Endodermal cell (in vitro differentiated cells): ENCODE data around the gene ALDH8A1. TPM values are rescaled to one million over a fixed set of nuclear protein-coding genes. Genes with fewer than 3 reads are reported as not detected.

Experiments used
- DNase-seq: peaks from one replicate; pipeline ENCODE4 v3.0.0-alpha.2; 2017
- H3K27ac ChIP-seq: 2 replicates; pipeline ENCODE4 v1.5.1; 2013; ENCODE audit warnings: mild to moderate bottlenecking, low read depth, low read length, moderate library complexity
- H3K27me3 ChIP-seq: 2 replicates; pipeline ENCODE4 v1.6.1; 2013; ENCODE audit warnings: mild to moderate bottlenecking, low read length, moderate library complexity; ENCODE audit not compliant: insufficient read depth, control insufficient read depth, poor library complexity, severe bottlenecking
- H3K36me3 ChIP-seq: 2 replicates; pipeline ENCODE4 v1.7.0; 2013; ENCODE audit warnings: mild to moderate bottlenecking, low read length, moderate library complexity; ENCODE audit not compliant: control insufficient read depth, insufficient read depth
- H3K4me1 ChIP-seq: one replicate; pipeline ENCODE4 v1.7.0; 2013; ENCODE audit warnings: low read length; ENCODE audit not compliant: control insufficient read depth, insufficient read depth
- H3K4me3 ChIP-seq: 2 replicates; pipeline ENCODE4 v1.5.1; 2013; ENCODE audit warnings: mild to moderate bottlenecking, low read length, moderate library complexity
- H3K9ac ChIP-seq: 2 replicates; pipeline ENCODE4 v1.6.1; 2013; ENCODE audit warnings: mild to moderate bottlenecking, low read length, moderate library complexity; ENCODE audit not compliant: poor library complexity, severe bottlenecking; ENCODE audit errors: extremely low read depth
- H3K9me3 ChIP-seq: 2 replicates; pipeline ENCODE4 v1.6.1; 2013; ENCODE audit warnings: mild to moderate bottlenecking, low read length, moderate library complexity; ENCODE audit not compliant: control insufficient read depth
- H3K27ac Mint-ChIP-seq: 2 replicates; pipeline ENCODE4 v1.8.0; 2020; ENCODE audit warnings: mixed read lengths
- H3K27me3 Mint-ChIP-seq: 2 replicates; pipeline ENCODE4 v1.8.0; 2021; ENCODE audit warnings: mild to moderate bottlenecking, mixed read lengths; ENCODE audit not compliant: insufficient read depth
- H3K36me3 Mint-ChIP-seq: 2 replicates; pipeline ENCODE4 v1.8.0; 2020; ENCODE audit warnings: low read depth, mixed read lengths
- H3K4me1 Mint-ChIP-seq: 2 replicates; pipeline ENCODE4 v1.8.0; 2020; ENCODE audit warnings: mixed read lengths
- H3K4me3 Mint-ChIP-seq: 2 replicates; pipeline ENCODE4 v1.8.0; 2020; ENCODE audit warnings: mild to moderate bottlenecking, moderate library complexity, mixed read lengths
- H3K9me3 Mint-ChIP-seq: 2 replicates; pipeline ENCODE4 v1.8.0; 2020; ENCODE audit warnings: mild to moderate bottlenecking, mixed read lengths
- CTCF ChIP-seq: fragments of 200-600 bp; sonication (generic); conservative IDR thresholded peaks from 2 replicates; pipeline ENCODE4 v1.5.0; 2021; ENCODE audit warnings: antibody characterized with exemption, mild to moderate bottlenecking
- WGBS, 2 experiments: methylation state at CpG; one replicate each; pipeline versions ENCODE4 v1.1.5 to v1.1.7; 2013; ENCODE audit warnings: missing lambda C conversion rate in 2 of 2, mixed read lengths in 1 of 2; ENCODE audit not compliant: insufficient coverage in 1 of 2, insufficient read length in 1 of 2; 5-methylcytosine and 5-hydroxymethylcytosine counted together
- total RNA-seq, 2 donors: library from RNA; stranded (reverse); fragmentation: NEBNext Ultra II Directional in 1 of 2; extraction: Animal tissue kit (Norgen Biotek cat#: 25700) in 1 of 2; gene quantifications; 2 replicates in 1 of 2; 3 replicates in 1 of 2; pipeline ENCODE4 v1.2.1, GENCODE V29; 2021

ALDH8A1 gene
- total RNA-seq, 2 donors from 2014 or later: not detected

- no peaks in the 10 kb centered on the region for H3K9me3 ChIP-seq
- no peaks in the 10 kb centered on the region for H3K27me3 Mint-ChIP-seq
- H3K27me3 ChIP-seq: no peaks in the 10 kb centered on the region
- H3K36me3 ChIP-seq: no peaks in the 10 kb centered on the region
- no peaks in the 10 kb centered on the region for H3K36me3 Mint-ChIP-seq
- no peak overlapping the region for H3K27ac ChIP-seq
- no peak for DNase-seq
- TF ChIP-seq CTCF: no peak
- no peak overlapping the region for H3K9ac ChIP-seq
- H3K4me1 Mint-ChIP-seq: no peaks in the 10 kb centered on the region
- H3K4me3 Mint-ChIP-seq: no peak overlapping the region
- H3K4me1 ChIP-seq: no peaks in the 10 kb centered on the region
- no peak overlapping the region for H3K4me3 ChIP-seq
- H3K9me3 Mint-ChIP-seq: no peaks in the 10 kb centered on the region
- H3K27ac Mint-ChIP-seq: no peak overlapping the region
Observed at GRCh38 chr6:134948142-134948541, 1.8 kb downstream of the ALDH8A1 start.

- no peaks in the 10 kb centered on the region for H3K27me3 ChIP-seq
- no peaks in the 10 kb centered on the region for H3K36me3 ChIP-seq
- H3K4me1 ChIP-seq: no peaks in the 10 kb centered on the region
- Mint-ChIP-seq H3K27me3 (no peaks in the 10 kb centered on the region), H3K4me1 (no peaks in the 10 kb centered on the region), H3K36me3 (no peaks in the 10 kb centered on the region), H3K4me3 (no peak overlapping the region), H3K27ac (no peak overlapping the region), H3K9me3 (no peaks in the 10 kb centered on the region)
- no peak overlapping the region for H3K9ac ChIP-seq
- no peak for DNase-seq
- no peak overlapping the region for H3K4me3 ChIP-seq
- no peak overlapping the region for H3K27ac ChIP-seq
- H3K9me3 ChIP-seq: no peaks in the 10 kb centered on the region
- TF ChIP-seq CTCF: no peak
Observed at GRCh38 chr6:134945045-134945444, 4.9 kb downstream of the ALDH8A1 start.

- H3K36me3 Mint-ChIP-seq: no peaks in the 10 kb centered on the region
- no peaks in the 10 kb centered on the region for H3K27me3 Mint-ChIP-seq
- 96 to 97% methylated on average over 8 to 9 of the region's 9 CpGs for WGBS, 2 experiments
- no peak overlapping the region for H3K4me3 Mint-ChIP-seq
- no peak for DNase-seq
- H3K9ac ChIP-seq: no peak overlapping the region
- H3K27ac Mint-ChIP-seq: no peak overlapping the region
- no peak overlapping the region for H3K4me3 ChIP-seq
- no peaks in the 10 kb centered on the region for H3K9me3 Mint-ChIP-seq
- no peak overlapping the region for H3K27ac ChIP-seq
- no peaks in the 10 kb centered on the region for H3K27me3 ChIP-seq
- H3K4me1 Mint-ChIP-seq: no peaks in the 10 kb centered on the region
- H3K4me1 ChIP-seq: no peaks in the 10 kb centered on the region
- H3K36me3 ChIP-seq: no peaks in the 10 kb centered on the region
- no peaks in the 10 kb centered on the region for H3K9me3 ChIP-seq
- TF ChIP-seq CTCF: no peak
Observed at GRCh38 chr6:134943522-134944111, 6.3 kb downstream of the ALDH8A1 start.
